Stimulated activated CD8-positive, alpha-beta memory T cell treated with anti-CD3 and anti-CD28 coated beads, Interleukin-2, amount 100 ng/mL, for 1 hour (primary cell): ENCODE data around the gene PTPRN2.
"Not testable (repeated sequence)": the region's sequence is repeated elsewhere in the genome, so short reads cannot be mapped to it uniquely, and the experiment has no call there.

Experiments used
- DNase-seq, 2 donors: peaks; one replicate each; pipeline ENCODE4 v3.0.0-alpha.2; 2020; ENCODE audit warnings: low read depth in 2 of 2

PTPRN2 gene

DNA sequence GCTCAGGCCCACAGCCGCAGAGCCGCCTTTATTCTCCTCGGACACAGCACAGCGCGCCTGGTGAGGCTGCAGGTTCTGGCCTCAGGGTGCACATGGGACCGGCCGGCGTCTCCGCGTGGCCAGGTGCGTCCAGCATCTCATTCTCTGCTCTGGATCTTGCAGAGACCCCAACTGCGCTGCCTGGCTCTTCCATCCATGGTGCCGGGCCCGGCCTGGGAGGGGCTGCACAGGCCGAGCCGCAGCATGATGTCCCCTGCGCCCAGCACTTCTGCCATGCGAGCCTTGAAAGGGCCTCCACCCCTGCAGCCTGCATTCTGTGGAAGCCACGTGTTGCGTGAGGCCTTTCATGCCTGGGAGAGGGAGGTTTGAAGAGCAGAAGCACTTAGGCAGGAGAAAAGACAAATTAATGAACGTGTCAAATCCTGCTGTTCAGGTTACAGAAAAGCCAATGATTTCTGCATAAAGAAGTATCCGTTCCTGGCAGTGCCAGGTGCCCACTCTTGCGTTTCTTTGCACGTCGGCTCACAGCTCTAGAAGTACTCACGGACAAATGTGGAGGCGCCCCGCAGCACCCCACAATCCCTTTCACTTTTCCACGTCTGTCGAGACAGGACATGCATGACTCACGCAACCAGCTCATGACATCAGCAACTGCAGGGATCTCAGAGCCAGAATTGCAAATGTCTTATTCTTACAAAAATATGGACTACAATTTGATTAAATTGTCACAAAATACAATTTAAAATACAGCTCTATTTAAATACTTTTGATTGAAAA is 679.4 kb downstream of the PTPRN2 start:
- DNase-seq, result no peak

DNA sequence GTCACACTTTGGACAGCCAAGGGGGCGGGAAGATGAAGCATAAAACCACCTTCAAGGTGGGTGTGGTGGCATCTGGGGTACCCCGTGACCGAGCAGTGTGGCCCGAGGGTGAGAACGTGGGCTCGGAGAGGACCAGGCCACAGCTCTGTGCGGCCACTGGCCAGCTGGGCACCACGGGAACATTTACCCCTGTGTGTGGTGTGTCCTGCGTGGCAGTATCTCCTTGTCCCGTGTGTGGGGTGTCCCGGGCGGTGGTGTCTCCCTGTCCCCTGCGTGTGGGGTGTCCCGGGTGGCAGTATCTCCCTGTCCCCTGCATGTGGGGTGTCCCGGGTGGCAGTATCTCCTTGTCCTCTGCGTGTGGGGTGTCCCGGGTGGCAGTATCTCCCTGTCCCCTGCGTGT is 680.5 kb downstream of the PTPRN2 start:
- DNase-seq, result no peak

DNA sequence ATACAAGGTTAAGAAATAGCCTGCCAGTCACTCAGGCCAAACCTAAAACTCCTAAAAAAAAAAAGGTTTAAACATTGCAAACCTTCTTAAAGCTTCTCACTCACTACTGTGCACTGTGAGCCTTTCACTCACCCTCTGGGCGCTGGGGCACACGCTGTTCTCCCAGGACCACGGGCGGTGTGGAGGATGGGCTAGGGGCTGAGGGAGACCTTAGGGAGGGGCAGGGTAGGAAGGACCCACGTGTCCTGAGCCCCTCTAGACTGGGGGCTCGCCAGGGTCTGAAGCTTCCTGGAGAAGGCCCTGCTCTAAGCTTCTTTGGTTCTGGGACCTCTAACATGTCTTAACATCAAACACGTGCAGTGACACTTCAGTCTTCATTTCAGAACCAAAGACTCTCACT is 681.0 kb downstream of the PTPRN2 start:
- DNase-seq, result no peak

DNA sequence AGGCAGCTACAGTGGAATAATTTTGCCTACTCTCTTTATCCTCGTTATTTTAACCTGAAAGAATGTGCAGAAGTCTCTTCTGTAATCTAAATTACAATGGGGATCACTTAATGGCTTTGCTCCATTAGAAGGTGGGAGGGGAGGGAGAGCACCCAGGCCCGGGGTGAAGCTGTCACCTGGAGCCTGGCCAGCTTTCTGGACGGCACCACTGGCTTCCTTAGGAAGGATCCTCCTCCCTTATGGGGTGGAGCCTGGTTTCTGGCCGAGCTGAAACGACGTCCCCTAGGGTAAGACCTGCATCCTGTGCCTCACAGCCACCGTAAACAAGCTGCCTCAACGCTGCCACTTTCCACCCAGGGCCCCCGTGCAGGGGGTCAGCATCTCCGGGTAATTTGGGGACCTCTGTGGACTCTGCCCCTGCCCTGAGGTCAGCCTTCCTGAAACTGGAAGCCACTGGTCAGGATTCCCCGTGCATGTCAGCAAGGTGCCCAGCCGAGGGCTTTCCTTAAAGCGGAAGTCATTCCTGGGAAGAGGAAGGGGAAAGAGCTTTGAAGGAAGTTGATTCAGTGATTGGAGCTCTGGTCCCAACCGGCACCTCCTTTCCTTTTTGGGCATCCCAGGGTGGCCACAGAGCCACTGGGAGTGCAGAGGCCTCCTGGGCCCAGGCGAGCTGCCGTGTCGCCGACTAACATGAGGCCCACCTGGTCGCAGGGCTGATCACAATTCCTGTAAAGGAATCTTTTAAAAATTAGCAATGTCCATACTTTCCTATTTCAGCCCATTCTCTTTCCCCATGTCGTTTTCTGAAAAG is 681.8 kb downstream of the PTPRN2 start:
- DNase-seq, result no peak

DNA sequence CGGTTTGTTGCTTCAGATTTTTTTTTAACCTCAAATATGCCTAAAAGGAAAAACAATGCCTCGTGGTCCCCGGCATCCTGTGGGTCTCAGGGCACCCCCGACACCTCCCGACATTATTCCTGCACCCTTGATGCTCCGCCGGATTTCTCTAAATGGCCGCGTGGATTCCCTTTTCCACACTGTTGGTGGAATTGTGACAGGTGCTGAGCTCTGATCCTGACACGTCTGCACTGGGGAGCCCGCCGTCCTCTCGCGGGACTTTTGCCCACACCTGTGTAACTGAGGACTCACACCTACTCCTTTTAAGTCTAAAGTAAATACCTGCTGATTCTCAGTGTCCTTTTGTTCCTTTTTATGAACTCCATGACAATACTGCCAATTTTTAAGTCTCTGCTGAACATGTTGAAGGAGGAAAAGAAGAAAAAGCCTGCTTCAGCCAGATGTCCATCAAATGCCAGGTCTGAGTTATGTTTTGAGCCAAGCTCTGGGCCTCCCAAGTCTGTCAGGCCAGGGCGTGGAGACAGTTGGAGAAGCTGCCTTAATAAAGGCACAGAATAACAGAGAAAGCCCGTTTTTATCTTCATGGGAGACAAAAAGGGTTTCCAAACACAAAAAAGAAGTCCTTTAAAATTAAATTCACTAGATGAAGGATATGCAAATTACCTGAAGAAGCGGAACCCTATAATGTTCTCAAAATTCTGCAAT is 682.6 kb downstream of the PTPRN2 start:
- no peak for DNase-seq

DNA sequence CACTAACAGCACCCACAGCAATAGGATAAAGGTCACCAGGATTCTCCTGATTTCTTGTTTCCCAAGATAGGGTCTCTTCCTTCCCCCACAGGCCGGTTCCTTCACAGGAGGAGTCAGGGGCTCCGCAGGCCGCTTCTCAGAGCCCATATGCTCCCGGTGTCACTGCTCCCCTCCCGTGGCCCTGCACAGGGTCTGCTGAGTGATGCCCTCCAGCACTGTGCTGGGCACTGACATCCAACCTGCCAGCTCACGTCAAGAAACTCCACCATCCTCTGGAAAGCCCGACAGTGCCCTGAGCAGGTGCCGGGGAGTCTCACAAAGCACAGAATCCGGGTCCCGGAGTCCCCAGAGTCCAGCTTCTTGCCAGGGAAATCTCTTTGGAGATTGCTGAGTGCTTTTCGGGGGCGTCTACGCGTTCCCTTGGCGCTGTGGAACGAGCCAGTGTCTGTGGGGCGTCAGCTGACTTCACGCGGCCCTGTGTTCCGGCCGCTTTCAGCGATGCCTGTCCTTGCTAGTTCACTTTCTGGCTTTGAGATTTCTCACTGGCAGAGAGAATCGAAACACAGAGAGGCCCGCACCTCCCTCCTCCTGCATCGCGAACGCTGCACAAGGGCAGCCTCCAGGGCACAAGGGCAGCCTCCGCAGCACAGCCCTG is 683.3 kb downstream of the PTPRN2 start:
- no peak for DNase-seq

DNA sequence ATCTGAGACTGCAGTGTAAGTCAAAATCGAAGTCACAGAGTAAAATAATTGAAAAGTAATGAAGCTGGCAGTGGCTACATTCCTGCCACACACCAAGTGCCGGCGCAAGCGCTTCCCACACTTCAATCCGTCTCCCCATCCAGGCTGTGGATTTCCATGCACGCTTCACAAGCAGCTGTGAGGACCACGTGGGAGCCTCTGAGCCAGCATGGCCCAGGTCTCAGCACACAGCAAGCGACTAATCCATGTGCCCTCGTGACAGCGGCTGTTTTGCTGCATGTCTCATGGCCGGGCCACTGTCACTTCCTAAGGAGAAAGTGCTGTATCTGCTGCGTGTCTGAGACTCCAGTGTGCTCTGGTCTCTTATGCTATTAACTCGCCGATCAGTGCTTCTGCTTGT is 683.9 kb downstream of the PTPRN2 start:
- DNase-seq, result no peak

DNA sequence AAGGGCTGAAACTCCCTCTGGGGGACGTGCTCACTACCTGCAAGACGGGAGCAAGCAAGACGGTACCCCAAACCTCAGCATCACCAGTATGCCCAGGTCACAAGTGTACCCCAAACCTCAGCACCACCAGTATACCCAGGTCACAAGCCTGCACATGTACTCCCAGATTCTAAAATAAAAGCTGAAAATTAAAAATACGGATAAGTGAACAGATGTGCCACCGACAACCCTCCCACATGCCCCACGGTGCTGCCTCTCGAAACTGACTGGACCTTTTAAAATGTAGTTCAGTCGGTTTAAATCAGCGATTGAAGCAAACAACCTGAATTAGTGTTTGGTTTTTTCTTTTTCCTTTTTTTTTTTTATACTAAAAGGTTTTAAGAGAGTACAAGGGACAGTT is 684.3 kb downstream of the PTPRN2 start:
- DNase-seq, result no peak

DNA sequence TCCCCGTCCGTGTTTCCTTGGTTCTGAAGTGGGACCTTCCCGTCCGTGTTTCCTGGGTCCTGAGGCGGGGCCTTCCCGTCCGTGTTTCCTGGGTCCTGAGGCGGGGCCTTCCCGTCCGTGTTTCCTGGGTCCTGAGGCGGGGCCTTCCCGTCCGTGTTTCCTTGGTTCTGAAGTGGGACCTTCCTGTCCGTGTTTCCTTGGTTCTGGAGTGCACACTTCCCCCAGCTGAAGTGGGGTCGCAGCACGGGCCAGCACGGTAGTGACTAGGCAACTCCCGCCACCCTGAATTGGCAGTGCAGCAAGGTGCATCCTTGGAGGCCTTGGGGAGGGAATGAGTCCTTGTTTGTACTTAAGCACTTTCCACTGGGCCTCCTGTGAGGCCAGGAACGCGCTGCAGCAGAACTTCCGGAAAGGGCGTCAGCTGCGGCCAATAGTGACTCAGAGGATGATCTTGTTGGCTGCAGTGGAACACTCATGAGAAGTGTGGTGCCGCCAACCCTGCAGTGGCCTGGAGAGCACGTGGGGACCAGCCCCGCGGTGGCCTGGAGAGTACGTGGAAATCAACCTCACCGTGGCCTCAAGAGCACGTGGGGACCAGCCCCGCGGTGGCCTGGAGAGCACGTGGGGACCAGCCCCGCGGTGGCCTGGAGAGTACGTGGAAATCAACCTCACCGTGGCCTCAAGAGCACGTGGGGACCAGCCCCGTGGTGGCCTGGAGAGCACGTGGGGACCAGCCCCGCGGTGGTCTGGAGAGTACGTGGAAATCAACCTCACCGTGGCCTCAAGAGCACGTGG is 685.6 kb downstream of the PTPRN2 start:
- not testable (repeated sequence) for DNase-seq

DNA sequence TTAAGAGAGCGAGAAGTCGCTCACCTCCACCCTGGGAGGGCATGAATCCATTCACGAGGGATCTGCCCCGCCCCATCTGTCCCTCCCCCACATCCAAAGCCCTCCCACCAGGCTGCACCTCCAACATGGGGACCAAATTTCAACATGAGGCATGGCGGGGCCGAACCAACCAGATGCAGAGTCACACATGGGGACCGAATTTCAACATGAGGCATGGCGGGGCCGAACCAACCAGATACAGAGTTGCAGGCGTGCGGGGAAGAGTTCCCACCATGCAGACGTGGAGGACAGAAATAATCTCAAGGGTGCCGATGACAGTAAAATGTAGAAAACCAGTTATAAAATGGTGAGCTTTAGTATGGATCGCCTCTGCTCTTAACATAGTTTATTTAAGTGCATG is 686.5 kb downstream of the PTPRN2 start:
- DNase-seq, result no peak

DNA sequence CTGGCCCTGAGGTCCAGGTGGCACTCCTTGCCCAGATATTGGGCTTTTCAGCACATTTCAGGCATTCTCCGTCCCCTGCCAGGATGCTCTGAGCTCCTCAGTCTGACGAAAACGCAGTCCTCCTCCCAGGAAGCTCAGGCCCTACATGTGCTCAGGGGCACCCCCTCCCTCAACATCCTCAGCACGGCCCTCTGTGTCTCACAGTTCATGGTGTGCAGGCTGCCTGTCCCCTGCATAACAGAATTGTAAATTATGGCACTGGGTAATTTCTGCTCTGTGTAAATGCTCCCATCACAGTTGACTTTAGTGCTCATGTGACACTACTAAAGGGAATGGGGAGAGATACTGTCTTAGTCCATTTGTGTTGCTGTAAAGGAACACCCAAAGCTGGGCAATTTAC is 687.1 kb downstream of the PTPRN2 start:
- no peak for DNase-seq

DNA sequence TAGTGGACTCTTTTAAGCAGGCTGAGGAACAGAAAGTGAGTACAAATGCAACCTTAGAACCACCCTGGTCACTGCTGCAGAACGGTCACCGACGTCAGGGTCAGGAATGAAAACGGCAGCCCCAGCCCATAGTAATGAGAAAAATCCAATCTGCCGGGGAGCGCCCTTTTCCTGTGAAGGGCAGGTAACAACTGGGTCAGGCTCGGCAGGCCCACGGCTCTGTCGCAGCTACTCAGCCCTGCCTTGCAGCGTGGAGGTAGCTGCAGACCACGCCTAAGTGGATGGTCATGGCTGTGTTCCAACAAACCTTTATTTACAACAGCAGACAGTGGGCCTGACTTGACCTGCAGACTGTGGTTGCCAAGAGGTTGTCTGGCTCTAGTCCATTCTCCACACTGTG is 687.6 kb downstream of the PTPRN2 start:
- no peak for DNase-seq

DNA sequence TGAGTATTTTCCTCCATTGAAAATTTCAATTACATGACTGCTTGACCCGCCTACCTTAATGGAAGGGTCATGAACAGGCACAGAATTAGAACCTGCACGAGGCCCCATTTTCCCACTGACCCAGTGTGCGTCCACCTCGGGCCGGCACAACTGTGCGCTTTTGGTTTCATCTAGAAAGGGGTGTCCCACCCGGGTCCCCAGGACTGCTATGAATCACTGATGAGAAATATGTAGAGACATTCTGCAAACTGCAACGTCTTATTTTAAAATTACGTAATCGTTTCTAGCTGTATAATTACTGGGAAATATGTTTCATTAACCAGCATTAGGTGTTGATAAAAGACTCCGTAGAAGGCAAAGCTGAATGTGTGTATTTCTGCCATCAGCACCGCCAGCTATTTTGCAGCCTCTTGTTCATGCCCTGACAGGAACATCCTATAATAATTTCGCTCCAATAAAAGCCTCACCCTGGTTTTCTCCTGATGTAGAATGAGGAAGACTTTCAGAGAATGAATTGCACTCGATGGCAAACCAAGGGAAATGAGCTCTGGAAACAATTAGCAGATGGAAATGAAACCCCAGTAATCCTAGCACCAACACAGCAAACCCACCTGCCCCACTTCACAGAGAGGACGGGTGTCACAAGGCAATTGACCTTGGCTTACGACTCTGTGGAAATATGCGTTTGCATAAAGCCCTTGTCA is 688.7 kb downstream of the PTPRN2 start:
- DNase-seq, result no peak

DNA sequence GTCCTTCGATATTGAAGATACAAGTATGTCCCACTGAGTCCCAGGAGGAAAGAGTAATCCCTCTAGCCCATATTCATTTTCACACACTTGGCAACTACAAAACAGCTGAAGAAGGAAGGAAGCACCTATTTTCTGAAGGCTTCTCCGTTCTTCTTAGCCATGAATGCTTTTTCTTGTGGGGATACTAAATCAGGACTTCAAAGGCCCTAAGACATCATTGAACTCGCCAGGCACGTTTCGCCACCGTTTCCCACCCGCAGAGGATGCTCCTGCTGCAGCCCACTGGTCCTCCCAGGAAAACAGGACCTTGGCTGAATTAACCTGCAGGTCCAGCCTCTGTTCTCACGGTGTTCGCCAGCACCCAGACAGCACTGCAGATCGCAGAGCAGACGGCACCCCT is 689.4 kb downstream of the PTPRN2 start:
- DNase-seq, result no peak

DNA sequence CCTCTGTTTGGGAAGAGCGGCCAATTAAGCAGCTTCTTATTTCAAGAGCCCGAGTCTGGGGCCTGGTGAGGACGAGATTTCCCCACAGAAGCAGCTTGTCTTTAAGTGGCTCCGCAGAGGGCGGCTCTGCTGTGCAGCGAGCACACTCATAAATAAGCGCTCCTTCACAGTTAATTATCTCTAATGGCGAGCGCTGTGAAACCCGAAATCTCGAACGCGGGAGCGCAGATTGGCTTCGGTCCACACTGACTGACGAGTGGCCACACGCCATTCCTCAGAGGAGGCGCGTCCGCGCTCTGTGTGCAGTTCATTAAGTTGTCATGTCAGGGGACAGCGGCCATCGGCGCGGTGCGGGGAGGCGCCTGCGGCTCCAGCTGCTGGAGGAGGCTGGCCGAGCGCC is 689.9 kb downstream of the PTPRN2 start:
- no peak for DNase-seq

DNA sequence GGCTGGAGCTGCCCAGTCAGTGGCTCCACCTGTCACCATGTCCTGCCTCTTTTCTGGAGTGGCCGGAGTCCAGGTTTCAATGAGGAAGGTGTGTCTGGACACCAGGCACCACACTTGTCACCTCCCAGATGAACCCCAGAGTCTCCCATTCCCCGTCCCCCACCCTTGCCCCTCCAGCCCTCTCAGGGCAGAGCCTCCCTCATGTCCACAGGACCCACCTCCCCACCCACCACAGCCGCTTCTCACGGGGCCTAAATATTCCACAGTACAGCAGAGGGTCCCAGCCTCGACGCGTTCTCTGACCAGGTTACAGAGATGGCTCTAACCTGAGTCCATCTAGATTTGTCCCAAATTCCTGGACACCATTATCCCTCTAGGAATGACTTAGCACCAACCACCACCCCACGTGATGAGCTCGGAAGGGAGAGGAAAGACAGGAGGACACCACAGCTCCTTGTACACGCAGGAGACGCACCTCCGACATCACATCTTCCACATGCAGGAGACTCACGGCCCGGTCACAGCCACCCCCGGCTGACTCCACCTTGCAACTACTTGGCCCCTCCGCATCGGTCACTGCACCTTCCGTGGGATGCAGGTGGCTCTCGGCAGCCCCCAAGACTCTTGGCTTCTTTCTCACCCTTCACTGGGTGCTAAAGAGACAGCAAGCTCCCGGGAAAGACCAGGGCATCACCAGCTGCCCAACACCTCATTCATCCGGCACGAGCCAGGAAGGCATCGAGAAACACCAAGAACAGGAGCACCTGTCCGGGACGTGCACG is 690.7 kb downstream of the PTPRN2 start:
- DNase-seq, result no peak

DNA sequence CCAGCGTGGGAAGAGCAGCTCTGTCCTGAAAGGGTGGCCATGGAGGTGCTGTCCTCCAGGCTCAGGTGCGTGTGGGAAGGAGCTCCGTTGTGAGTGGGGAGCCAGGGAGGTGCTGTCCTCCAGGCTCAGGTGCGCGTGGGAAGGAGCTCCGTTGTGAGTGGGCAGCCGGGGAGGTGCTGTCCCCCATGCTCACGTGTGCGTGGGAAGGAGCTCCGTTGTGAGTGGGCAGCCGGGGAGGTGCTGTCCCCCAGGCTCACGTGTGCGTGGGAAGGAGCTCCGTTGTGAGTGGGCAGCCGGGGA is 691.3 kb downstream of the PTPRN2 start:
- not testable (repeated sequence) for DNase-seq

DNA sequence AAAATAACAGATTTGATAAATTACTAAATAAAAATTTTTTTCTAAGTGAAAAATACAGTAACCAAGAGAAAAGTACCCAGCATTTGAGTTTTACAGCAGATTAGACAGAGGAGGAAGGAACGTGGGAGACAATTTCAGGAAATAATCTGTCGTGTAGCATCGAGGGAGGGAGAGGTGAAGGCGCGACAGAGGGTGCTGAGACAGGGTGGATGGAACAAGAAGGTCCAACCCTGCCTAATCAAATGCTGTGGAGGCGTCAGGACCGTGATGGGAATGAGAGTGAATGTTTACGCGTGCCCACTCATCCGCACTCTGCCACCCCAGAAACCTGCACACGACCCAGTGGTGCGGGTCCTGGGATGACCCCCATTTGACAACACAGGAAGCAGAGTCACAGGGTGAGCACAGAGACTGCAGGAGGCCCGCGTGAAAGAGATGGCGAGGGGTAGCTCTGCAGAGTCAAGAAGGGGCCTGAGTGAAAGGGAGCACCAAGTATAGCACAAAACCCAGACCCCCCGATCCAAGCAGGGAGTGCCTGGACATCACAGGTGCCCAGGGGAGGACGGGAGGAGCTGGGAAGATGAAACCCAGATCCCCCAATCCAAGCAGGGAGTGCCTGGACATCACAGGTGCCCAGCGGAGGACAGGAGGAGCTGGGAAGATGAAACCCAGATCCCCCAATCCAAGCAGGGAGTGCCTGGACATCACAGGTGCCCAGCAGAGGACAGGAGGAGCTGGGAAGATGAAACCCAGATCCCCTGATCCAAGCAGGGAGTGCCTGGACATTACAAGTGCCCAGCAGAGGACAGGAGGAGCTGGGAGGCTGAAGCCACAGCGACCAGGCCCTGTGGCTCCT is 691.9 kb downstream of the PTPRN2 start:
- no peak for DNase-seq

DNA sequence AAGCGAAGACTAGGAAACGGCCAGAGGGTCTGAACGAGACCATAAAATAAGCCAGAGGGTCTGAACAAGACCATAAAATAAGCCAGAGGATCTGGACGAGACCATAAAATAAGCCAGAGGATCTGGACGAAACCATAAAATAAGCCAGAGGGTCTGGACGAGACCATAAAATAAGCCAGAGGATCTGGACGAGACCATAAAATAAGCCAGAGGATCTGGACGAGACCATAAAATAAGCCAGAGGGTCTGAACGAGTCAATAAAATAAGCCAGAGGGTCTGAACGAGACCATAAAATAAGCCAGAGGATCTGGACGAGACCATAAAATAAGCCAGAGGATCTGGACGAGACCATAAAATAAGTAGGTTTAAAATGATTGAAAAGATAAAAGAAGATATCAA is 692.5 kb downstream of the PTPRN2 start:
- not testable (repeated sequence) for DNase-seq
